Measurements from ENCODE around the gene NSUN7. TPM values are rescaled to one million over a fixed set of nuclear protein-coding genes. Genes with fewer than 3 reads are reported as not detected.

NSUN7 gene
- total RNA-seq, 1 experiment from 2014 or later = 19.6 TPM

DNA sequence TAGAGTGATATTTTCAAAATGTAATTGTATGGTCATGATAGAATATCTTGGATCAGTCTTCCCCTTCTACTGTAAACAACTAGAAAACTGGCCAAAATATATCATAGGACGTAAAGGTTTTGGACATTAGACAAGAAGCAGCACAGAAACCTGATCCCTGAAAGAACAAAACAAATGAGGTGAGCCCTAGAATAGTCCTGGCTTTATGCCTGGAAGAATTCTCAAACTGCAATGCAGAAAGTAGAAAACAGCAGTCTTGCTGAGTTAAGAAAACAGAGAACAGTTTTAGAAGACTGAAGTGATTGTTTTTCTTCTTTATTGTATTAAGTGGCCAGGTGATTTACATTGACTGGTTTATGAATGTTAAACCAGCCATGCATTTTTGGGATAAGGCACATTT lies 19.5 kb downstream of the NSUN7 start:
- H3K36me3 ChIP-seq (ENCODE audit: control insufficient read depth, insufficient read depth, low read length) = no peaks in the 10 kb centered on the region
- H3K27ac Mint-ChIP-seq (ENCODE audit: unreplicated experiment) = no peak overlapping the region
- no peak overlapping the region for H3K4me3 ChIP-seq (ENCODE audit: low read depth, low read length)
- CTCF ChIA-PET = no interaction called here
- DNase-seq = no peak
- H3K36me3 Mint-ChIP-seq (ENCODE audit: insufficient read depth, unreplicated experiment) = no peaks in the 10 kb centered on the region
- intact Hi-C loops (cut with micrococcal nuclease; ENCODE audit: unreplicated experiment) = no loop called here
- H3K4me1 ChIP-seq = no peaks in the 10 kb centered on the region
- no peaks in the 10 kb centered on the region for H3K27me3 ChIP-seq (replicated peaks; ENCODE audit: control insufficient read depth, insufficient read depth, low read length)
- BruUV-seq (replicated peaks) = no TSS peak
- no peaks in the 10 kb centered on the region for H3K4me1 Mint-ChIP-seq (ENCODE audit: low read depth, unreplicated experiment)
- H3K4me3 Mint-ChIP-seq (ENCODE audit: unreplicated experiment) = no peak overlapping the region
- TF ChIP-seq, protein P1, sequence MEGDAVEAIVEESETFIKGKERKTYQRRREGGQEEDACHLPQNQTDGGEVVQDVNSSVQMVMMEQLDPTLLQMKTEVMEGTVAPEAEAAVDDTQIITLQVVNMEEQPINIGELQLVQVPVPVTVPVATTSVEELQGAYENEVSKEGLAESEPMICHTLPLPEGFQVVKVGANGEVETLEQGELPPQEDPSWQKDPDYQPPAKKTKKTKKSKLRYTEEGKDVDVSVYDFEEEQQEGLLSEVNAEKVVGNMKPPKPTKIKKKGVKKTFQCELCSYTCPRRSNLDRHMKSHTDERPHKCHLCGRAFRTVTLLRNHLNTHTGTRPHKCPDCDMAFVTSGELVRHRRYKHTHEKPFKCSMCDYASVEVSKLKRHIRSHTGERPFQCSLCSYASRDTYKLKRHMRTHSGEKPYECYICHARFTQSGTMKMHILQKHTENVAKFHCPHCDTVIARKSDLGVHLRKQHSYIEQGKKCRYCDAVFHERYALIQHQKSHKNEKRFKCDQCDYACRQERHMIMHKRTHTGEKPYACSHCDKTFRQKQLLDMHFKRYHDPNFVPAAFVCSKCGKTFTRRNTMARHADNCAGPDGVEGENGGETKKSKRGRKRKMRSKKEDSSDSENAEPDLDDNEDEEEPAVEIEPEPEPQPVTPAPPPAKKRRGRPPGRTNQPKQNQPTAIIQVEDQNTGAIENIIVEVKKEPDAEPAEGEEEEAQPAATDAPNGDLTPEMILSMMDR (IDR thresholded peaks at IDR 0.05; ENCODE audit: insufficient read depth in 1 of 2, low read depth in 1 of 2, low read length in 1 of 2, severe bottlenecking in 1 of 2, unreplicated experiment in 1 of 2) = no peak
- no peaks in the 10 kb centered on the region for H3K27me3 Mint-ChIP-seq (ENCODE audit: insufficient read depth, unreplicated experiment)
- H3K9me3 Mint-ChIP-seq (ENCODE audit: unreplicated experiment) = no peaks in the 10 kb centered on the region
- POLR2A ChIA-PET = no interaction called here
- H3K9me3 ChIP-seq = no peaks in the 10 kb centered on the region

- no peak overlapping the region for H3K4me3 Mint-ChIP-seq (ENCODE audit: unreplicated experiment)
- CTCF ChIA-PET = no interaction called here
- intact Hi-C loops (cut with micrococcal nuclease; ENCODE audit: unreplicated experiment) = no loop called here
- H3K9me3 ChIP-seq = no peaks in the 10 kb centered on the region
- H3K36me3 Mint-ChIP-seq (ENCODE audit: insufficient read depth, unreplicated experiment) = no peaks in the 10 kb centered on the region
- no peaks in the 10 kb centered on the region for H3K27me3 ChIP-seq (replicated peaks; ENCODE audit: control insufficient read depth, insufficient read depth, low read length)
- DNase-seq = no peak
- POLR2A ChIA-PET = no interaction called here
- TF ChIP-seq, protein P1 (IDR thresholded peaks at IDR 0.05; ENCODE audit: insufficient read depth in 1 of 2, low read depth in 1 of 2, low read length in 1 of 2, severe bottlenecking in 1 of 2, unreplicated experiment in 1 of 2) = no peak
- H3K9me3 Mint-ChIP-seq (ENCODE audit: unreplicated experiment) = no peaks in the 10 kb centered on the region
- H3K27ac Mint-ChIP-seq (ENCODE audit: unreplicated experiment) = no peak overlapping the region
- BruUV-seq (replicated peaks) = no TSS peak
- no peaks in the 10 kb centered on the region for H3K27me3 Mint-ChIP-seq (ENCODE audit: insufficient read depth, unreplicated experiment)
- H3K4me1 ChIP-seq = no peaks in the 10 kb centered on the region
- no peaks in the 10 kb centered on the region; the same call in 1 of the 2 replicates for H3K36me3 ChIP-seq (ENCODE audit: control insufficient read depth, insufficient read depth, low read length)
- no peaks in the 10 kb centered on the region for H3K4me1 Mint-ChIP-seq (ENCODE audit: low read depth, unreplicated experiment)
- no peak overlapping the region for H3K4me3 ChIP-seq (ENCODE audit: low read depth, low read length)
These were observed 28.3 kb downstream of the NSUN7 start for GRCh38 chr4:40778090-40778489.

GRCh38 chr4:40782876-40783275 lies 33.1 kb downstream of the NSUN7 start:
- POLR2A ChIA-PET = no interaction called here
- CTCF ChIA-PET = interaction anchor here (0.7 kb wide), 1 partner anchor 1124 kb away, joined by 3 read pairs; no protein-coding TSS in a partner anchor
- Histone ChIP-seq H3K36me3 (ENCODE audit: control insufficient read depth, insufficient read depth, low read length) (no peaks in the 10 kb centered on the region; the same call in 1 of the 2 replicates), H3K4me3 (ENCODE audit: low read depth, low read length) (no peak overlapping the region), H3K9me3 (no peaks in the 10 kb centered on the region), H3K4me1 (no peaks in the 10 kb centered on the region), H3K27me3 (replicated peaks; ENCODE audit: control insufficient read depth, insufficient read depth, low read length) (no peaks in the 10 kb centered on the region)
- Mint-ChIP-seq H3K27me3 (ENCODE audit: insufficient read depth, unreplicated experiment) (no peaks in the 10 kb centered on the region), H3K27ac (ENCODE audit: unreplicated experiment) (no peak overlapping the region), H3K4me1 (ENCODE audit: low read depth, unreplicated experiment) (no peaks in the 10 kb centered on the region), H3K9me3 (ENCODE audit: unreplicated experiment) (no peaks in the 10 kb centered on the region), H3K36me3 (ENCODE audit: insufficient read depth, unreplicated experiment) (no peaks in the 10 kb centered on the region), H3K4me3 (ENCODE audit: unreplicated experiment) (no peak overlapping the region)
- intact Hi-C loops (cut with micrococcal nuclease; ENCODE audit: unreplicated experiment) = no loop called here
- DNase-seq = no peak
- no TSS peak for BruUV-seq (replicated peaks)
- TF ChIP-seq, protein P1 (IDR thresholded peaks at IDR 0.05; ENCODE audit: insufficient read depth in 1 of 2, low read depth in 1 of 2, low read length in 1 of 2, severe bottlenecking in 1 of 2, unreplicated experiment in 1 of 2) = no peak

Measured in Caco-2 (cell line).